ENCODE data around the gene ELOVL5.

ELOVL5 gene

GRCh38 chr6:53244399-53244931 is 104.3 kb downstream of the ELOVL5 start:
- Histone ChIP-seq H3K4me1 (ENCODE audit: insufficient read depth, low read length) (no peaks in the 10 kb centered on the region), H3K9ac (ENCODE audit: low read length) (no peak overlapping the region), H3K4me3 (ENCODE audit: low read depth in 1 of 2, low read length in 2 of 2) (no peak overlapping the region), H3K27me3 (ENCODE audit: control insufficient read depth in 1 of 2, insufficient read depth in 2 of 2, low read length in 2 of 2) (no peaks in the 10 kb centered on the region), H3K27ac (ENCODE audit: low read depth, low read length) (no peak overlapping the region), H3K36me3 (ENCODE audit: insufficient read depth, low read length) (no peaks in the 10 kb centered on the region), H3K9me3 (ENCODE audit: low read length) (no peaks in the 10 kb centered on the region)

GRCh38 chr6:53241938-53242337 is 106.8 kb downstream of the ELOVL5 start:
- Histone ChIP-seq H3K27me3 (ENCODE audit: control insufficient read depth in 1 of 2, insufficient read depth in 2 of 2, low read length in 2 of 2) (no peaks in the 10 kb centered on the region), H3K4me1 (ENCODE audit: insufficient read depth, low read length) (no peaks in the 10 kb centered on the region), H3K9me3 (ENCODE audit: low read length) (no peaks in the 10 kb centered on the region), H3K4me3 (ENCODE audit: low read depth in 1 of 2, low read length in 2 of 2) (no peak overlapping the region), H3K9ac (ENCODE audit: low read length) (no peak overlapping the region), H3K27ac (ENCODE audit: low read depth, low read length) (no peak overlapping the region), H3K36me3 (ENCODE audit: insufficient read depth, low read length) (no peaks in the 10 kb centered on the region)

- Histone ChIP-seq H3K4me3 (ENCODE audit: low read depth in 1 of 2, low read length in 2 of 2) (no peak overlapping the region), H3K27me3 (ENCODE audit: control insufficient read depth in 1 of 2, insufficient read depth in 2 of 2, low read length in 2 of 2) (no peaks in the 10 kb centered on the region), H3K9ac (ENCODE audit: low read length) (no peak overlapping the region), H3K9me3 (ENCODE audit: low read length) (no peaks in the 10 kb centered on the region), H3K36me3 (ENCODE audit: insufficient read depth, low read length) (no peaks in the 10 kb centered on the region), H3K4me1 (ENCODE audit: insufficient read depth, low read length) (no peaks in the 10 kb centered on the region), H3K27ac (ENCODE audit: low read depth, low read length) (no peak overlapping the region)
These were observed 108.0 kb downstream of the ELOVL5 start for GRCh38 chr6:53240761-53241160.

- Histone ChIP-seq H3K27ac (ENCODE audit: low read depth, low read length) (no peak overlapping the region), H3K27me3 (ENCODE audit: control insufficient read depth in 1 of 2, insufficient read depth in 2 of 2, low read length in 2 of 2) (no peaks in the 10 kb centered on the region), H3K9ac (ENCODE audit: low read length) (no peak overlapping the region), H3K9me3 (ENCODE audit: low read length) (no peaks in the 10 kb centered on the region), H3K36me3 (ENCODE audit: insufficient read depth, low read length) (no peaks in the 10 kb centered on the region), H3K4me3 (ENCODE audit: low read depth in 1 of 2, low read length in 2 of 2) (no peak overlapping the region), H3K4me1 (ENCODE audit: insufficient read depth, low read length) (no peaks in the 10 kb centered on the region)
These were observed 108.6 kb downstream of the ELOVL5 start for GRCh38 chr6:53240139-53240538.

- no peak overlapping the region for H3K27ac ChIP-seq (ENCODE audit: low read depth, low read length)
- H3K9ac ChIP-seq (ENCODE audit: low read length): no peak overlapping the region
- no peak overlapping the region for H3K4me3 ChIP-seq (ENCODE audit: low read depth in 1 of 2, low read length in 2 of 2)
These were observed 109.2 kb downstream of the ELOVL5 start for GRCh38 chr6:53239526-53239925.

GRCh38 chr6:53238311-53238710 is 110.4 kb downstream of the ELOVL5 start:
- Histone ChIP-seq H3K27ac (ENCODE audit: low read depth, low read length) (no peak overlapping the region), H3K36me3 (ENCODE audit: insufficient read depth, low read length) (no peaks in the 10 kb centered on the region), H3K4me1 (ENCODE audit: insufficient read depth, low read length) (no peaks in the 10 kb centered on the region), H3K9me3 (ENCODE audit: low read length) (no peaks in the 10 kb centered on the region), H3K9ac (ENCODE audit: low read length) (no peak overlapping the region), H3K4me3 (ENCODE audit: low read depth in 1 of 2, low read length in 2 of 2) (no peak overlapping the region), H3K27me3 (ENCODE audit: control insufficient read depth in 1 of 2, insufficient read depth in 2 of 2, low read length in 2 of 2) (no peaks in the 10 kb centered on the region)

More at GRCh38 chr6:53239526-53239925, 109.2 kb downstream of the ELOVL5 start:
- H3K36me3 ChIP-seq (ENCODE audit: insufficient read depth, low read length): no peaks in the 10 kb centered on the region
- no peaks in the 10 kb centered on the region for H3K27me3 ChIP-seq (ENCODE audit: control insufficient read depth in 1 of 2, insufficient read depth in 2 of 2, low read length in 2 of 2)
- H3K9me3 ChIP-seq (ENCODE audit: low read length): no peaks in the 10 kb centered on the region
- no peaks in the 10 kb centered on the region for H3K4me1 ChIP-seq (ENCODE audit: insufficient read depth, low read length)

- Histone ChIP-seq H3K9me3 (ENCODE audit: low read length) (no peaks in the 10 kb centered on the region), H3K4me3 (ENCODE audit: low read depth in 1 of 2, low read length in 2 of 2) (no peak overlapping the region), H3K4me1 (ENCODE audit: insufficient read depth, low read length) (no peaks in the 10 kb centered on the region), H3K27me3 (ENCODE audit: control insufficient read depth in 1 of 2, insufficient read depth in 2 of 2, low read length in 2 of 2) (no peaks in the 10 kb centered on the region), H3K9ac (ENCODE audit: low read length) (no peak overlapping the region), H3K27ac (ENCODE audit: low read depth, low read length) (no peak overlapping the region), H3K36me3 (ENCODE audit: insufficient read depth, low read length) (no peaks in the 10 kb centered on the region)
These were observed 112.5 kb downstream of the ELOVL5 start for GRCh38 chr6:53236241-53236640.

GRCh38 chr6:53235508-53235907 is 113.2 kb downstream of the ELOVL5 start:
- H3K27me3 ChIP-seq (ENCODE audit: control insufficient read depth in 1 of 2, insufficient read depth in 2 of 2, low read length in 2 of 2): no peaks in the 10 kb centered on the region
- H3K4me1 ChIP-seq (ENCODE audit: insufficient read depth, low read length): no peaks in the 10 kb centered on the region
- no peaks in the 10 kb centered on the region for H3K36me3 ChIP-seq (ENCODE audit: insufficient read depth, low read length)
- H3K27ac ChIP-seq (ENCODE audit: low read depth, low read length): no peak overlapping the region
- no peaks in the 10 kb centered on the region for H3K9me3 ChIP-seq (ENCODE audit: low read length)
- no peak overlapping the region for H3K4me3 ChIP-seq (ENCODE audit: low read depth in 1 of 2, low read length in 2 of 2)
- no peak overlapping the region for H3K9ac ChIP-seq (ENCODE audit: low read length)

GRCh38 chr6:53233309-53233708 is 115.4 kb downstream of the ELOVL5 start:
- H3K27me3 ChIP-seq (ENCODE audit: control insufficient read depth in 1 of 2, insufficient read depth in 2 of 2, low read length in 2 of 2): no peaks in the 10 kb centered on the region
- H3K9ac ChIP-seq (ENCODE audit: low read length): no peak overlapping the region
- H3K4me1 ChIP-seq (ENCODE audit: insufficient read depth, low read length): no peaks in the 10 kb centered on the region
- no peaks in the 10 kb centered on the region for H3K9me3 ChIP-seq (ENCODE audit: low read length)
- H3K4me3 ChIP-seq (ENCODE audit: low read depth in 1 of 2, low read length in 2 of 2): no peak overlapping the region
- no peak overlapping the region for H3K27ac ChIP-seq (ENCODE audit: low read depth, low read length)
- no peaks in the 10 kb centered on the region for H3K36me3 ChIP-seq (ENCODE audit: insufficient read depth, low read length)

- no peaks in the 10 kb centered on the region for H3K4me1 ChIP-seq (ENCODE audit: insufficient read depth, low read length)
- no peak overlapping the region for H3K4me3 ChIP-seq (ENCODE audit: low read depth in 1 of 2, low read length in 2 of 2)
- no peaks in the 10 kb centered on the region for H3K36me3 ChIP-seq (ENCODE audit: insufficient read depth, low read length)
- H3K27me3 ChIP-seq (ENCODE audit: control insufficient read depth in 1 of 2, insufficient read depth in 2 of 2, low read length in 2 of 2): no peaks in the 10 kb centered on the region
- H3K9me3 ChIP-seq (ENCODE audit: low read length): no peaks in the 10 kb centered on the region
- no peak overlapping the region for H3K27ac ChIP-seq (ENCODE audit: low read depth, low read length)
- no peak overlapping the region for H3K9ac ChIP-seq (ENCODE audit: low read length)
These were observed 117.8 kb downstream of the ELOVL5 start for GRCh38 chr6:53230775-53231467.

- no peaks in the 10 kb centered on the region for H3K27me3 ChIP-seq (ENCODE audit: control insufficient read depth in 1 of 2, insufficient read depth in 2 of 2, low read length in 2 of 2)
- H3K9ac ChIP-seq (ENCODE audit: low read length): no peak overlapping the region
- no peak overlapping the region for H3K27ac ChIP-seq (ENCODE audit: low read depth, low read length)
- no peaks in the 10 kb centered on the region for H3K9me3 ChIP-seq (ENCODE audit: low read length)
- no peak overlapping the region for H3K4me3 ChIP-seq (ENCODE audit: low read depth in 1 of 2, low read length in 2 of 2)
- no peaks in the 10 kb centered on the region for H3K4me1 ChIP-seq (ENCODE audit: insufficient read depth, low read length)
- no peaks in the 10 kb centered on the region for H3K36me3 ChIP-seq (ENCODE audit: insufficient read depth, low read length)
These were observed 120.9 kb downstream of the ELOVL5 start for GRCh38 chr6:53227847-53228246.

GRCh38 chr6:53220605-53221004 is 128.1 kb downstream of the ELOVL5 start:
- Histone ChIP-seq H3K9me3 (ENCODE audit: low read length) (no peaks in the 10 kb centered on the region), H3K27me3 (ENCODE audit: control insufficient read depth in 1 of 2, insufficient read depth in 2 of 2, low read length in 2 of 2) (no peaks in the 10 kb centered on the region), H3K9ac (ENCODE audit: low read length) (no peak overlapping the region), H3K4me3 (ENCODE audit: low read depth in 1 of 2, low read length in 2 of 2) (no peak overlapping the region), H3K4me1 (ENCODE audit: insufficient read depth, low read length) (no peaks in the 10 kb centered on the region), H3K27ac (ENCODE audit: low read depth, low read length) (no peak overlapping the region), H3K36me3 (ENCODE audit: insufficient read depth, low read length) (no peaks in the 10 kb centered on the region)
